ENCODE results near the gene ZNF630.
A peak's percentile ranks its signal among the peaks of the same experiment; 100 is the strongest.
"Not testable (repeated sequence)": the region's sequence is repeated elsewhere in the genome, so short reads cannot be mapped to it uniquely, and the experiment has no call there.

The ZNF630 gene

GRCh38 chrX:48071064-48071985 is at the start of gene ZNF630:
Gene ZNF630, minus strand, starts transcription at chrX:48071640. Its CDS starts 4,754 bp downstream, at chrX:48066886.
- DNase-seq (ENCODE audit: low read depth): no peak

GRCh38 chrX:48107717-48108116 is 36.3 kb upstream of the ZNF630 start:
- no peak for DNase-seq (ENCODE audit: low read depth)

- DNase-seq (ENCODE audit: low read depth): no peak
These were observed 31.5 kb upstream of the ZNF630 start for GRCh38 chrX:48102874-48103374.

GRCh38 chrX:48101443-48101842 is 30.0 kb upstream of the ZNF630 start:
- no peak for DNase-seq (ENCODE audit: low read depth)

GRCh38 chrX:48092558-48092957 is 21.1 kb upstream of the ZNF630 start:
- not testable (repeated sequence) for DNase-seq (ENCODE audit: low read depth)

GRCh38 chrX:48090123-48090522 is 18.7 kb upstream of the ZNF630 start:
- DNase-seq (ENCODE audit: low read depth): no peak

GRCh38 chrX:48086082-48086481 is 14.6 kb upstream of the ZNF630 start:
- DNase-seq (ENCODE audit: low read depth): no peak

GRCh38 chrX:48083706-48084105 is 12.3 kb upstream of the ZNF630 start:
- no peak for DNase-seq (ENCODE audit: low read depth)

GRCh38 chrX:48083212-48083611 is 11.8 kb upstream of the ZNF630 start:
- DNase-seq (ENCODE audit: low read depth): no peak

- no peak for DNase-seq (ENCODE audit: low read depth)
These were observed 4.9 kb upstream of the ZNF630 start for GRCh38 chrX:48076343-48076742.

- DNase-seq (ENCODE audit: low read depth): no peak
These were observed 656 bp upstream of the ZNF630 start for GRCh38 chrX:48071986-48072605.

GRCh38 chrX:48068096-48068887 is 3.1 kb downstream of the ZNF630 start:
- no peak for DNase-seq (ENCODE audit: low read depth)

- no peak for DNase-seq (ENCODE audit: low read depth)
These were observed 7.2 kb downstream of the ZNF630 start for GRCh38 chrX:48064261-48064660.

- DNase-seq (ENCODE audit: low read depth): no peak
These were observed 12.2 kb downstream of the ZNF630 start for GRCh38 chrX:48059296-48059639.

GRCh38 chrX:48058621-48059295 is 12.7 kb downstream of the ZNF630 start:
- DNase-seq (ENCODE audit: low read depth): no peak

- DNase-seq (ENCODE audit: low read depth): no peak
These were observed 24.6 kb downstream of the ZNF630 start for GRCh38 chrX:48046846-48047245.

GRCh38 chrX:48045410-48046311 is 25.8 kb downstream of the ZNF630 start:
- peak; percentile 24 for DNase-seq (ENCODE audit: low read depth)

- no peak for DNase-seq (ENCODE audit: low read depth)
These were observed 28.4 kb downstream of the ZNF630 start for GRCh38 chrX:48043056-48043455.

GRCh38 chrX:48035891-48036290 is 35.5 kb downstream of the ZNF630 start:
- DNase-seq (ENCODE audit: low read depth): no peak

- not testable (repeated sequence) for DNase-seq (ENCODE audit: low read depth)
These were observed 40.7 kb downstream of the ZNF630 start for GRCh38 chrX:48030641-48031173.

GRCh38 chrX:48030237-48030636 is 41.2 kb downstream of the ZNF630 start:
- DNase-seq (ENCODE audit: low read depth): no peak

Data from HS-5 (cell line).